Trophoblast cell (in vitro differentiated cells and primary cell): ENCODE results near the gene CLDN2.

Experiments
- DNase-seq, 2 donors: peaks; one replicate each; pipeline ENCODE4 v3.0.0-alpha.2; 2016
- H2AFZ ChIP-seq: 2 replicates; pipeline ENCODE4 v1.6.1; 2013; ENCODE audit warnings: low read length, moderate library complexity, mild to moderate bottlenecking; ENCODE audit not compliant: insufficient read depth, poor library complexity
- H2AK5ac ChIP-seq: 2 replicates; pipeline ENCODE4 v1.6.1; 2013; ENCODE audit warnings: mild to moderate bottlenecking, low read length
- H2BK120ac ChIP-seq: 2 replicates; pipeline ENCODE4 v1.6.1; 2013; ENCODE audit warnings: low read length, mild to moderate bottlenecking, moderate library complexity; ENCODE audit not compliant: insufficient read depth, poor library complexity
- H2BK12ac ChIP-seq: 2 replicates; pipeline ENCODE4 v1.6.1; 2013; ENCODE audit warnings: mild to moderate bottlenecking, low read length, moderate library complexity
- H2BK5ac ChIP-seq: 2 replicates; pipeline ENCODE4 v1.6.1; 2013; ENCODE audit warnings: low read length, low read depth, moderate library complexity, mild to moderate bottlenecking; ENCODE audit not compliant: poor library complexity
- H3K14ac ChIP-seq: 2 replicates; pipeline ENCODE4 v1.6.1; 2013; ENCODE audit warnings: mild to moderate bottlenecking, low read length
- H3K18ac ChIP-seq: 2 replicates; pipeline ENCODE4 v1.6.1; 2013; ENCODE audit warnings: mild to moderate bottlenecking, low read length
- H3K23ac ChIP-seq: 2 replicates; pipeline ENCODE4 v1.6.1; 2013; ENCODE audit warnings: low read length
- H3K27ac ChIP-seq: 2 replicates; pipeline ENCODE4 v1.5.1; 2013; ENCODE audit warnings: low read depth, mild to moderate bottlenecking, inconsistent platforms, low read length, moderate library complexity
- H3K27me3 ChIP-seq: 2 replicates; pipeline ENCODE4 v1.6.1; 2013; ENCODE audit warnings: inconsistent platforms, mild to moderate bottlenecking, low read length, moderate library complexity; ENCODE audit not compliant: insufficient read depth
- H3K36me3 ChIP-seq, 2 experiments: 1 replicate in 1 of 2; 2 replicates in 1 of 2; pipeline ENCODE4 v1.6.1; 2013; ENCODE audit warnings: low read length in 2 of 2, mild to moderate bottlenecking in 2 of 2, moderate library complexity in 1 of 2; ENCODE audit not compliant: insufficient read depth in 2 of 2, control insufficient read depth in 1 of 2
- H3K4ac ChIP-seq: 2 replicates; pipeline ENCODE4 v1.6.1; 2013; ENCODE audit warnings: low read depth, mild to moderate bottlenecking, low read length, moderate library complexity
- H3K4me1 ChIP-seq, 2 experiments: 1 replicate in 1 of 2; 2 replicates in 1 of 2; pipeline ENCODE4 v1.6.1; 2013; ENCODE audit warnings: low read length in 2 of 2, mild to moderate bottlenecking in 2 of 2, moderate library complexity in 1 of 2; ENCODE audit not compliant: insufficient read depth in 2 of 2, control insufficient read depth in 1 of 2
- H3K4me2 ChIP-seq: 2 replicates; pipeline ENCODE4 v1.6.1; 2013; ENCODE audit warnings: inconsistent platforms, mild to moderate bottlenecking, low read length, moderate library complexity
- H3K4me3 ChIP-seq: 2 replicates; pipeline ENCODE4 v1.5.1; 2013; ENCODE audit warnings: mild to moderate bottlenecking, low read depth, low read length, inconsistent platforms
- H3K79me1 ChIP-seq: one replicate; pipeline ENCODE4 v1.6.1; 2013; ENCODE audit warnings: low read length
- H3K79me2 ChIP-seq: 2 replicates; pipeline ENCODE4 v1.6.1; 2013; ENCODE audit warnings: low read length, mild to moderate bottlenecking; ENCODE audit not compliant: control insufficient read depth, insufficient read depth, poor library complexity
- H3K9ac ChIP-seq: 2 replicates; pipeline ENCODE4 v1.6.1; 2013; ENCODE audit warnings: mild to moderate bottlenecking, low read length
- H3K9me3 ChIP-seq: 2 replicates; pipeline ENCODE4 v1.6.1; 2013; ENCODE audit warnings: low read depth, mild to moderate bottlenecking, control low read depth, inconsistent platforms, low read length; ENCODE audit not compliant: insufficient read depth
- H4K12ac ChIP-seq: 2 replicates; pipeline ENCODE4 v1.6.1; 2013; ENCODE audit warnings: low read depth, mild to moderate bottlenecking, low read length, moderate library complexity
- H4K8ac ChIP-seq: 2 replicates; pipeline ENCODE4 v1.6.1; 2013; ENCODE audit warnings: low read depth, mild to moderate bottlenecking, low read length, moderate library complexity
- H4K91ac ChIP-seq: one replicate; pipeline ENCODE4 v1.6.1; 2013; ENCODE audit warnings: low read depth, mild to moderate bottlenecking, low read length, moderate library complexity
- WGBS: extraction: QIAGEN DNeasy Blood & Tissue Kit; methylation state at CpG from one replicate; pipeline ENCODE4 v1.1.7; 2013; ENCODE audit warnings: missing lambda C conversion rate; ENCODE audit not compliant: insufficient read length, insufficient coverage; ENCODE audit errors: extremely low coverage; 5-methylcytosine and 5-hydroxymethylcytosine counted together

Gene CLDN2

DNA sequence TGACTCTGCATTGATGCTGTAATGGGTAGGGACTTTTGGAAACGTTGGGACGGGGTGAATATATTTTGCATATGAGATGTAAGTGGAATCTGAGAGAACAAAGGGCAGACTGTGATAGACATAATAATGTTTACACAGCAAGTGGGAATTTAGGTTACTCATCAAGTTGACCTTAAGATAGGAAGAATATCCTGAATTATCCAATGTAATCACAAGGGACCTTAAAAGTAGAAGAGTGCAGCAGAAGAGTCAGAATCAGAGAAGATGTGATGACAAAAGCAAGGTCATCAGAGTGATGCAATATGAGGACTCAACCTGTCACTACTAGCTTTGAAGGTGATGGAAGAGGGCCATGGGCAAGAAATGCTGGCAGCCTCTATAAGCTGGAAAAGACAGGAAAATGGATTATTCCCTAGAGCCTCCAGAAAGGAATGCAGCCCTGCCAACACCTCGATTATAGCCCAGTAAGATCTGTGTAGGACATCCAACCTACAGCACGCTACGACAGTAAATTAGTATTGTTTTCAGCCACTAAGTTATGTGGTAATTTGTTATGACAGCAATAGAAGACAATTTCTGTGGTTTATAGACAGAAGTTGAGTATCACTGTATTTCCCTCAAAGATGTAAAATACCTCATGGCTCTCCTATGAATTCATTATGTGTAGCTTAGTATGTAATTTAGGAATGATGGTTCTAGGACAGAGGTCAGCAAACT lies 53.4 kb downstream of the CLDN2 start:
- no peaks in the 10 kb centered on the region for H3K79me1 ChIP-seq
- H4K8ac ChIP-seq = no peak overlapping the region
- no peak overlapping the region for H2BK5ac ChIP-seq
- H3K14ac ChIP-seq = no peak overlapping the region
- no peak overlapping the region for H2BK12ac ChIP-seq
- no peak for DNase-seq
- no peak overlapping the region for H3K9ac ChIP-seq
- no peaks in the 10 kb centered on the region for H3K4me1 ChIP-seq
- no peak overlapping the region for H3K23ac ChIP-seq
- H2BK120ac ChIP-seq = no peak overlapping the region
- no peaks in the 10 kb centered on the region for H3K79me2 ChIP-seq
- H2AK5ac ChIP-seq = no peak overlapping the region
- no peak overlapping the region for H3K4me2 ChIP-seq
- no peak overlapping the region for H3K4ac ChIP-seq
- WGBS = no CpG with 5 or more reads among the region's 5 CpGs
- no peak overlapping the region for H3K18ac ChIP-seq
- no peak overlapping the region for H2AFZ ChIP-seq
- no peaks in the 10 kb centered on the region for H3K9me3 ChIP-seq
- no peak overlapping the region for H4K91ac ChIP-seq
- H3K4me3 ChIP-seq = no peak overlapping the region
- no peak overlapping the region for H4K12ac ChIP-seq
- H3K36me3 ChIP-seq = no peaks in the 10 kb centered on the region
- no peak overlapping the region for H3K27ac ChIP-seq
- H3K27me3 ChIP-seq = no peaks in the 10 kb centered on the region

DNA sequence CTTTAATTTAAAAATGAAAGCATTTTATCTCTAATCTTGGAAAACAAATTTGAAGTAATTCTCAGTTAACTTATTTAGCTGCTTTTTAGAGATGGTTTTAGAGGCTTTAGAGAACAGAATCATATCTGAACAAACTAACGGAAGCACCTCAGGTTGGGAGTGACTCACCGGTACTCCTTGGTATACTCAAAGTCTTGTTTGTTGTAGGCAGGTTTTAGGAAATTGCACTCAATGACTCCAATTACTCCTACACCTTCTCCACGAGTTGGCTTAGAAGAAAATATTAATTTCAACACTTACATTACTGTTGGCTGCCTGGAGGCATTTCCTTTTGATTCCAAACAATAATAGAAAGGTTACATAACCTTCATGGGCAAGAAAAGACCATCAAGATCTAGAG lies 56.2 kb downstream of the CLDN2 start:
- Histone ChIP-seq H3K4me3 (no peak overlapping the region), H2BK12ac (no peak overlapping the region), H3K79me1 (no peaks in the 10 kb centered on the region), H2AFZ (no peak overlapping the region), H3K9ac (no peak overlapping the region), H3K14ac (no peak overlapping the region), H3K27me3 (no peaks in the 10 kb centered on the region), H3K4me2 (no peak overlapping the region), H2BK5ac (no peak overlapping the region), H3K27ac (no peak overlapping the region), H2AK5ac (no peak overlapping the region), H4K91ac (no peak overlapping the region), H3K36me3 (no peaks in the 10 kb centered on the region), H3K9me3 (no peaks in the 10 kb centered on the region), H2BK120ac (no peak overlapping the region), H4K8ac (no peak overlapping the region), H3K18ac (no peak overlapping the region), H4K12ac (no peak overlapping the region), H3K79me2 (no peaks in the 10 kb centered on the region), H3K23ac (no peak overlapping the region), H3K4me1 (no peaks in the 10 kb centered on the region), H3K4ac (no peak overlapping the region)
- WGBS = no CpG with 5 or more reads among the region's 3 CpGs
- DNase-seq = no peak
